A673 (cell line): ENCODE data around the gene TIGD6. TPM values are rescaled to one million over a fixed set of nuclear protein-coding genes. Genes with fewer than 3 reads are reported as not detected.
A peak's percentile ranks its signal among the peaks of the same experiment; 100 is the strongest.

Experiments used
- BruUV-seq: library from RNA; stranded (reverse); fragments of 400-500 nt; replicated peaks from 2 replicates; lab custom pipeline; 2021; lab: Mats Ljungman, UMichigan
- CTCF ChIA-PET: fragments of 300-600 bp; sonication (Branson Sonifier 250); formaldehyde crosslinking; loops from one replicate; lab custom pipeline; 2022; ENCODE audit warnings: antibody characterized with exemption; lab: Charles Lee
- POLR2A ChIA-PET: fragments of 300-600 bp; sonication (Branson Sonifier 250); formaldehyde crosslinking; loops from one replicate; lab custom pipeline; 2022; ENCODE audit warnings: antibody characterized with exemption; ENCODE audit not compliant: low non-redundant PET; lab: Charles Lee
- DNase-seq: peaks from one replicate; pipeline ENCODE4 v3.0.0-alpha.2; 2015; ENCODE audit warnings: low spot score
- H3K27ac ChIP-seq: fragments of 200-600 bp; sonication (generic); 2 replicates; pipeline ENCODE4 v1.5.1; 2016; ENCODE audit warnings: mixed run types, low read depth, mild to moderate bottlenecking, mixed read lengths, antibody characterized with exemption, low read length; ENCODE audit not compliant: poor library complexity, severe bottlenecking
- H3K27me3 ChIP-seq: fragments of 200-600 bp; sonication (generic); replicated peaks from 2 replicates; pipeline ENCODE4 v1.6.1; 2017; ENCODE audit warnings: mixed run types, low read depth, mild to moderate bottlenecking, mixed read lengths, antibody characterized with exemption, low read length; ENCODE audit not compliant: insufficient read depth, poor library complexity
- H3K36me3 ChIP-seq: fragments of 200-600 bp; sonication (generic); 2 replicates; pipeline ENCODE4 v1.6.1; 2016; ENCODE audit warnings: mixed run types, mild to moderate bottlenecking, mixed read lengths, antibody characterized with exemption, low read length; ENCODE audit not compliant: insufficient read depth, poor library complexity, severe bottlenecking
- H3K4me1 ChIP-seq: fragments of 200-600 bp; sonication (generic); 2 replicates; pipeline ENCODE4 v1.6.1; 2017; ENCODE audit warnings: mixed run types, mild to moderate bottlenecking, mixed read lengths, antibody characterized with exemption, low read length; ENCODE audit not compliant: insufficient read depth, poor library complexity, severe bottlenecking
- H3K4me3 ChIP-seq: fragments of 200-600 bp; sonication (generic); 2 replicates; pipeline ENCODE4 v1.5.1; 2016; ENCODE audit warnings: low read depth, mixed run types, mild to moderate bottlenecking, mixed read lengths, low read length; ENCODE audit not compliant: poor library complexity, severe bottlenecking
- H3K9me3 ChIP-seq: fragments of 200-600 bp; sonication (generic); 2 replicates; pipeline ENCODE4 v1.6.1; 2016; ENCODE audit warnings: mixed run types, low read depth, mild to moderate bottlenecking, mixed read lengths, antibody characterized with exemption, low read length; ENCODE audit not compliant: poor library complexity, severe bottlenecking
- EZH2 ChIP-seq: fragments of 200-600 bp; sonication (generic); IDR thresholded peaks from 2 replicates; pipeline ENCODE4 v1.6.1; 2017; ENCODE audit warnings: borderline replicate concordance, low read depth, mild to moderate bottlenecking, mixed read lengths, antibody characterized with exemption, low read length; ENCODE audit not compliant: poor library complexity, severe bottlenecking
- intact Hi-C: fragments of 100-400 bp; cut with micrococcal nuclease; formaldehyde crosslinking; loops from one replicate; pipeline ENCODE4 v1.10.0; 2022; ENCODE audit not compliant: unreplicated experiment
- total RNA-seq: library from RNA; stranded (reverse); gene quantifications from 2 replicates; pipeline ENCODE4 v1.2.3, GENCODE V29; 2021
- TF ChIP-seq, protein P1 (sequence below): fragments of 300-800, 200-600 bp; sonication (generic); conservative IDR thresholded peaks from 2 replicates; pipeline ENCODE4 v1.5.1; 2017; ENCODE audit warnings: low read depth, mild to moderate bottlenecking, antibody characterized with exemption, low read length, moderate library complexity, mixed read lengths

TIGD6 gene
- total RNA-seq, 1 experiment from 2014 or later = 7.5 TPM

GRCh38 chr5:150020249-150020648 is 19.8 kb upstream of the TIGD6 start:
- no peak overlapping the region for H3K4me3 ChIP-seq
- no peak for DNase-seq
- H3K4me1 ChIP-seq = peaks cover 41% of the 10 kb centered on the region
- peak overlapping the region; percentile 76 for H3K27ac ChIP-seq
- CTCF ChIA-PET = interaction anchor here (0.6 kb wide), 1 partner anchor 57 kb away, joined by 4 read pairs; no protein-coding TSS in a partner anchor
- TF ChIP-seq EZH2 = no peak
- TF ChIP-seq, protein P1, sequence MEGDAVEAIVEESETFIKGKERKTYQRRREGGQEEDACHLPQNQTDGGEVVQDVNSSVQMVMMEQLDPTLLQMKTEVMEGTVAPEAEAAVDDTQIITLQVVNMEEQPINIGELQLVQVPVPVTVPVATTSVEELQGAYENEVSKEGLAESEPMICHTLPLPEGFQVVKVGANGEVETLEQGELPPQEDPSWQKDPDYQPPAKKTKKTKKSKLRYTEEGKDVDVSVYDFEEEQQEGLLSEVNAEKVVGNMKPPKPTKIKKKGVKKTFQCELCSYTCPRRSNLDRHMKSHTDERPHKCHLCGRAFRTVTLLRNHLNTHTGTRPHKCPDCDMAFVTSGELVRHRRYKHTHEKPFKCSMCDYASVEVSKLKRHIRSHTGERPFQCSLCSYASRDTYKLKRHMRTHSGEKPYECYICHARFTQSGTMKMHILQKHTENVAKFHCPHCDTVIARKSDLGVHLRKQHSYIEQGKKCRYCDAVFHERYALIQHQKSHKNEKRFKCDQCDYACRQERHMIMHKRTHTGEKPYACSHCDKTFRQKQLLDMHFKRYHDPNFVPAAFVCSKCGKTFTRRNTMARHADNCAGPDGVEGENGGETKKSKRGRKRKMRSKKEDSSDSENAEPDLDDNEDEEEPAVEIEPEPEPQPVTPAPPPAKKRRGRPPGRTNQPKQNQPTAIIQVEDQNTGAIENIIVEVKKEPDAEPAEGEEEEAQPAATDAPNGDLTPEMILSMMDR = no peak
- intact Hi-C loops = no loop called here
- H3K36me3 ChIP-seq = peaks cover 78% of the 10 kb centered on the region
- no TSS peak for BruUV-seq
- no peaks in the 10 kb centered on the region for H3K27me3 ChIP-seq
- peaks cover 14% of the 10 kb centered on the region for H3K9me3 ChIP-seq
- POLR2A ChIA-PET = interaction anchor here (0.6 kb wide), 1 partner anchor 154 kb away, joined by 12 read pairs; no protein-coding TSS in a partner anchor

GRCh38 chr5:150017226-150018005 is 17.0 kb upstream of the TIGD6 start:
- no peak for DNase-seq
- no peak overlapping the region for H3K4me3 ChIP-seq
- no peaks in the 10 kb centered on the region for H3K27me3 ChIP-seq
- BruUV-seq = no TSS peak
- POLR2A ChIA-PET = interaction anchor here (0.6 kb wide), 1 partner anchor 234 kb away, joined by 6 read pairs; no protein-coding TSS in a partner anchor
- peaks cover 17% of the 10 kb centered on the region for H3K4me1 ChIP-seq
- TF ChIP-seq, protein P1 = no peak
- no peak for TF ChIP-seq EZH2
- intact Hi-C loops = no loop called here
- peaks cover 83% of the 10 kb centered on the region for H3K36me3 ChIP-seq
- H3K9me3 ChIP-seq = peaks cover 16% of the 10 kb centered on the region
- H3K27ac ChIP-seq = peak overlapping the region; percentile 1
- CTCF ChIA-PET = interaction anchor here (0.5 kb wide), 1 partner anchor 25 kb away, joined by 4 read pairs; no protein-coding TSS in a partner anchor

- intact Hi-C loops = no loop called here
- Histone ChIP-seq H3K4me3 (no peak overlapping the region), H3K36me3 (peaks cover 88% of the 10 kb centered on the region), H3K4me1 (peaks cover 10% of the 10 kb centered on the region), H3K27ac (peak overlapping the region; percentile 1), H3K9me3 (peaks cover 16% of the 10 kb centered on the region), H3K27me3 (no peaks in the 10 kb centered on the region)
- BruUV-seq = no TSS peak
- ChIA-PET CTCF (no interaction called here), POLR2A (no interaction called here)
- TF ChIP-seq EZH2 = no peak
- TF ChIP-seq, protein P1 = no peak
- no peak for DNase-seq
Observed at GRCh38 chr5:150016537-150016936, 16.1 kb upstream of the TIGD6 start.
